Loucy (cell line): Measurements from ENCODE around the gene SLC34A3.

Experiments used
- H2AFZ ChIP-seq: fragments of 200-600 bp; sonication (generic); 2 replicates; pipeline ENCODE4 v1.6.0; 2016; ENCODE audit warnings: antibody characterized with exemption, mild to moderate bottlenecking, low read length, moderate library complexity
- H3F3A ChIP-seq: fragments of 200-600 bp; 2 replicates; pipeline ENCODE4 v1.6.0; 2016; ENCODE audit warnings: antibody characterized with exemption, low read depth, mild to moderate bottlenecking
- H3K27me3 ChIP-seq: fragments of 200-600 bp; sonication (generic); 2 replicates; pipeline ENCODE4 v1.6.1; 2014; ENCODE audit warnings: low read length, mild to moderate bottlenecking; ENCODE audit not compliant: insufficient read depth, poor library complexity, severe bottlenecking
- H3K36me3 ChIP-seq: fragments of 200-600 bp; sonication (generic); 2 replicates; pipeline ENCODE4 v1.6.1; 2016; ENCODE audit warnings: low read length; ENCODE audit not compliant: insufficient read depth
- H3K4me1 ChIP-seq: fragments of 200-600 bp; sonication (generic); 2 replicates; pipeline ENCODE4 v1.5.1; 2014; ENCODE audit warnings: low read length, mild to moderate bottlenecking; ENCODE audit not compliant: insufficient read depth, poor library complexity, severe bottlenecking
- H3K4me2 ChIP-seq: fragments of 200-600 bp; sonication (generic); 2 replicates; pipeline ENCODE4 v1.6.0; 2014; ENCODE audit warnings: antibody characterized with exemption, low read length, low read depth, mild to moderate bottlenecking; ENCODE audit not compliant: poor library complexity, severe bottlenecking
- H3K4me3 ChIP-seq: fragments of 200-600 bp; sonication (generic); 2 replicates; pipeline ENCODE4 v1.5.1; 2014; ENCODE audit warnings: low read length, mild to moderate bottlenecking, mixed read lengths; ENCODE audit not compliant: poor library complexity, severe bottlenecking
- H3K79me2 ChIP-seq: fragments of 200-600 bp; sonication (generic); 2 replicates; pipeline ENCODE4 v1.6.1; 2014; ENCODE audit warnings: low read length; ENCODE audit not compliant: insufficient read depth
- H3K9ac ChIP-seq: fragments of 200-600 bp; sonication (generic); 2 replicates; pipeline ENCODE4 v1.6.0; 2014; ENCODE audit warnings: mild to moderate bottlenecking, low read depth, low read length, moderate library complexity; ENCODE audit not compliant: poor library complexity, severe bottlenecking
- H3K9me2 ChIP-seq: fragments of 200-600 bp; sonication (generic); replicated peaks from 2 replicates; pipeline ENCODE4 v1.6.1; 2016; ENCODE audit warnings: low read depth, low read length, mixed read lengths
- H3K9me3 ChIP-seq: fragments of 200-600 bp; sonication (generic); 2 replicates; pipeline ENCODE4 v1.6.1; 2014; ENCODE audit warnings: mild to moderate bottlenecking, antibody characterized with exemption, low read length, low read depth; ENCODE audit not compliant: insufficient read depth
- H4K20me1 ChIP-seq: fragments of 200-600 bp; sonication (generic); 2 replicates; pipeline ENCODE4 v1.6.0; 2014; ENCODE audit warnings: antibody characterized with exemption, low read length, mild to moderate bottlenecking; ENCODE audit not compliant: insufficient read depth, poor library complexity, severe bottlenecking
- EZH2phosphoT487 ChIP-seq: fragments of 200-600 bp; IDR thresholded peaks from 2 replicates; pipeline ENCODE4 v1.6.1; 2018; ENCODE audit warnings: antibody characterized with exemption, mild to moderate bottlenecking, moderate library complexity, borderline replicate concordance
- TF ChIP-seq, protein P1 (sequence below): fragments of 200-600 bp; sonication (generic); conservative IDR thresholded peaks from 2 replicates; pipeline ENCODE4 v1.5.1; 2014; ENCODE audit warnings: mild to moderate bottlenecking, antibody characterized with exemption, low read length

The SLC34A3 gene

DNA sequence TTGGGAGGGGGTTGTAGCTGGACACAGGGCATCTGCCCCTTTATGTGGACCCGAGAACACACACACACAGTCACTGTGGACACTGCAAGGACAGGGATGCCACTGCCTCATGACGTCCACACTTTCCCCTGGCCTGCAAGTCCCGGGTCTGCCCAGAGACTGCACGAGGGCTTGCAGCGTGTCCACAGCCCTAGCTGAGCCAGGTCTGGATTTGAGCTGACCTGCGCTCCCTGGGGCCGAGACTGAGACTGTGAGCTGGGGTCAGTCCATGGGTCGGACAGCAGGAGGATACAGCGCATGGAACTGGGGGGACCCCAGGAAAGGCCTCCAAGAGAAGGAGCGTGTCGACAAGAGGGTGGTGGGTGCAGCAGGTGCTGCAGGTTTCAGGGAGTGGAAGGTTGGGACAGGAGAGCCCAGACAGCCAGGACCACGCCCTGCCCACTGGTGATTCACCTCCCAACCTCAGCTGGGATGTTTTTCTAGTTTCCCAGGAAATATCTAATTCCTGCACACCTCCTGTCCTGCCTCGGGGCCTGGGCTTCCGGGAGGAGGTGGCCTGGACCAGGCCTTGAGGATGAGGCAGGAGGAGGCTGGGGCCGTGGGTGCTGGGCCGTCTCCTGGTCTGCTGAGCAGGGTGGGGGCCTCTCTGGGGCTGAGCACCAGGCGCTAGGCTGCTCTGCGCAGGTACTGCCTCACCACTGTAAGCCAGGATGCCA lies 4.2 kb upstream of the SLC34A3 start:
- no peaks in the 10 kb centered on the region for H3K36me3 ChIP-seq
- H3K4me1 ChIP-seq, result peaks cover 21% of the 10 kb centered on the region
- H3K9me3 ChIP-seq, result no peaks in the 10 kb centered on the region
- H3K4me2 ChIP-seq, result no peak overlapping the region
- H4K20me1 ChIP-seq, result no peaks in the 10 kb centered on the region
- peak overlapping the region; percentile 36 for H3K9ac ChIP-seq
- H3F3A ChIP-seq, result no peaks in the 10 kb centered on the region
- no peak overlapping the region for H2AFZ ChIP-seq
- TF ChIP-seq, protein P1, sequence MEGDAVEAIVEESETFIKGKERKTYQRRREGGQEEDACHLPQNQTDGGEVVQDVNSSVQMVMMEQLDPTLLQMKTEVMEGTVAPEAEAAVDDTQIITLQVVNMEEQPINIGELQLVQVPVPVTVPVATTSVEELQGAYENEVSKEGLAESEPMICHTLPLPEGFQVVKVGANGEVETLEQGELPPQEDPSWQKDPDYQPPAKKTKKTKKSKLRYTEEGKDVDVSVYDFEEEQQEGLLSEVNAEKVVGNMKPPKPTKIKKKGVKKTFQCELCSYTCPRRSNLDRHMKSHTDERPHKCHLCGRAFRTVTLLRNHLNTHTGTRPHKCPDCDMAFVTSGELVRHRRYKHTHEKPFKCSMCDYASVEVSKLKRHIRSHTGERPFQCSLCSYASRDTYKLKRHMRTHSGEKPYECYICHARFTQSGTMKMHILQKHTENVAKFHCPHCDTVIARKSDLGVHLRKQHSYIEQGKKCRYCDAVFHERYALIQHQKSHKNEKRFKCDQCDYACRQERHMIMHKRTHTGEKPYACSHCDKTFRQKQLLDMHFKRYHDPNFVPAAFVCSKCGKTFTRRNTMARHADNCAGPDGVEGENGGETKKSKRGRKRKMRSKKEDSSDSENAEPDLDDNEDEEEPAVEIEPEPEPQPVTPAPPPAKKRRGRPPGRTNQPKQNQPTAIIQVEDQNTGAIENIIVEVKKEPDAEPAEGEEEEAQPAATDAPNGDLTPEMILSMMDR, result no peak
- no peak for TF ChIP-seq EZH2phosphoT487
- H3K79me2 ChIP-seq, result no peaks in the 10 kb centered on the region
- no peaks in the 10 kb centered on the region for H3K9me2 ChIP-seq
- H3K4me3 ChIP-seq, result no peak overlapping the region
- no peaks in the 10 kb centered on the region for H3K27me3 ChIP-seq

DNA sequence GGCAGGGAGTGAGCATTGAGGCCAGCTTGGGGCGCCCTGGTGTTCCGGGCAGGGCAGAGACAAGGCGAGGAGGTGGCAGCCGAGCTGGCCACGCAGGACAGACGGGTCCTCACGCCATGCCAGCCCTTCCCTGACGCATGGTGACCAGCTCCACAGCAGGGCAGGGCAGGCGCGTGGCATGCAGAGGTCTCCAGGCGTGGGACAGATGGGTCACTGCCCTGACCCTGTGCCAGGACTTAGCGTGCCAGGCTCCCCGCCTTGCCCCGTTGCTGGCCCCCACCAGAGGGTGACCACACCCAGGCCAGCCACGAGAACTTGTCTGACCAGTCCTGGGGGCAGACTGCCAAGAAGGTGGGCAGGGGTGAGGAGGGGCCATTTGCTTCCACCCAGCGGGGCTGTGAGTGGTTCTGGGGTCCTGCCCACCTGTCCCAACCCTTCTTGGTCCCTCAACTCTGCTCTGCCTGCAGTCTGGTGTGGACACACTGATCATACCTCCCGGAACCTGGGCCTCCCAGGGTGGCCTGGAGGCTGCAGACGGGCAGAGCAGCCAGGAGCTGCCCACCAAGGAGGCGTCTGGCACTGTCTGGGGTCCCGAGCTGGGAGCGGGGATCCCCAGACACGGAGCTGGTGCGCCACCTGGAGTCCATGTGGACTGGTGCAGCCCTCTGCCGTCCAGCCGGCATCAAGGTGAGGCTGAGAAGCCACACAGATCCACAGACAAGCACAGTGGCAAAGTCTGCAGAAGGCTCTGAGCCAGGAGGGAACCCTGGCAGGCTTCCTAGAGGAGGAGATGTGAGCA lies 3.4 kb upstream of the SLC34A3 start, which contains the start of gene RNF224:
RNF224 (plus strand) TSS at position 449 of the 799 bp plus-strand sequence. CDS start 834 bp downstream, outside the sequence.
- H2AFZ ChIP-seq, result no peak within 1 kb of the TSS
- no peaks in the 10 kb centered on the region for H3K27me3 ChIP-seq
- H3K4me1 ChIP-seq, result peaks cover 21% of the 10 kb centered on the region
- H4K20me1 ChIP-seq, result no peaks in the 10 kb centered on the region
- peak within 1 kb of the TSS; percentile 36 for H3K9ac ChIP-seq
- no peaks in the 10 kb centered on the region for H3K9me3 ChIP-seq
- H3K79me2 ChIP-seq, result no peaks in the 10 kb centered on the region
- no peak for TF ChIP-seq EZH2phosphoT487
- TF ChIP-seq, protein P1, result peak; percentile 89
- H3K4me2 ChIP-seq, result no peak within 1 kb of the TSS
- H3K4me3 ChIP-seq, result no peak within 1 kb of the TSS
- no peaks in the 10 kb centered on the region for H3K36me3 ChIP-seq
- H3F3A ChIP-seq, result no peaks in the 10 kb centered on the region
- no peaks in the 10 kb centered on the region for H3K9me2 ChIP-seq

- TF ChIP-seq, protein P1, result no peak
- no peak for TF ChIP-seq EZH2phosphoT487
- H3K79me2 ChIP-seq, result no peaks in the 10 kb centered on the region
Measured at GRCh38 chr9:137227853-137228505, 2.7 kb upstream of the SLC34A3 start.

More at GRCh38 chr9:137227853-137228505, 2.7 kb upstream of the SLC34A3 start:
- H3F3A ChIP-seq, result no peaks in the 10 kb centered on the region
- no peaks in the 10 kb centered on the region for H3K36me3 ChIP-seq
- no peak overlapping the region for H3K9ac ChIP-seq
- no peaks in the 10 kb centered on the region for H4K20me1 ChIP-seq
- no peaks in the 10 kb centered on the region for H3K27me3 ChIP-seq
- no peak overlapping the region for H3K4me2 ChIP-seq
- H3K9me2 ChIP-seq, result no peaks in the 10 kb centered on the region
- H3K9me3 ChIP-seq, result no peaks in the 10 kb centered on the region
- H3K4me3 ChIP-seq, result no peak overlapping the region
- peaks cover 16% of the 10 kb centered on the region for H3K4me1 ChIP-seq
- H2AFZ ChIP-seq, result no peak overlapping the region
